ENCODE measurements around the gene SLC15A3. TPM values are rescaled to one million over a fixed set of nuclear protein-coding genes. Genes with fewer than 3 reads are reported as not detected.

SLC15A3 gene
- polyA plus RNA-seq, 3 donors, result 27.1 to 121 (median 35.0) TPM

DNA sequence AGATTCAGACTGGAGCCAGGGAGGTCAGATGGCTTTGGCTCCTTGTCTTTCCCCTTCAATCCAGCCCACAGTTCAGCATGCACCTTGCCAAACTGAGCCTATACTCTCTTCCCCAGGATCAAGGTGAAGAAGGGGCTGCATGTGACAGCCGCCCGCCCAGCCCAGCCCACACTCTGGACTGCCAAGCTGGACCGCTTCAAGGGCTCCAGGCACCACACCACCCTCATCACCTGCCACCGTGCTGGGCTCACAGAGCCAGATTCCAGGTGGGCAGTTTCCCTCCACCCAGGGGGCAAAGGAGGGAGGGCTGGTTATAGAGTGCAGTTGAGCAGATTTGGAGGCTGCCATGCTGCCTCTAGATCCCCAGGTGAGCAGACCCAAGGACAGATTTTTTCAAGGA is 21.6 kb downstream of the SLC15A3 start:
- Mint-ChIP-seq H3K27me3 (ENCODE audit: low read depth in 3 of 3) (peaks cover 43 to 53% (median 53%) of the 10 kb centered on the region in 3 donors), H3K27ac (no peak overlapping the region), H3K4me1 (peaks cover 2% of the 10 kb centered on the region), H3K9me3 (peaks cover 0 to 5% (median 0%) of the 10 kb centered on the region in 7 donors), H3K4me3 (peak overlapping the region in 1 of 2 donors; percentile 40), H3K36me3 (no peaks in the 10 kb centered on the region)
- no peaks in the 10 kb centered on the region for H3K79me2 ChIP-seq (ENCODE audit: insufficient read depth, low read length)
- H3K36me3 ChIP-seq (replicated peaks in 1 of 2; ENCODE audit: control insufficient read depth in 1 of 2, insufficient read depth in 2 of 2, low read length in 2 of 2), result no peaks in the 10 kb centered on the region
- H3K27ac ChIP-seq (ENCODE audit: low read depth in 1 of 2, low read length in 2 of 2), result no peak overlapping the region
- no peak overlapping the region for H3K9ac ChIP-seq (ENCODE audit: insufficient read depth, low read length, poor library complexity, severe bottlenecking)
- no CpG with 5 or more reads among the region's 4 CpGs for WGBS (ENCODE audit: insufficient coverage)
- peaks cover 0 to 3% of the 10 kb centered on the region in 2 donors for H3K9me3 ChIP-seq (replicated peaks in 1 of 2; ENCODE audit: control insufficient read depth in 1 of 2, insufficient read depth in 1 of 2, low read length in 2 of 2)
- TF ChIP-seq, protein P1, sequence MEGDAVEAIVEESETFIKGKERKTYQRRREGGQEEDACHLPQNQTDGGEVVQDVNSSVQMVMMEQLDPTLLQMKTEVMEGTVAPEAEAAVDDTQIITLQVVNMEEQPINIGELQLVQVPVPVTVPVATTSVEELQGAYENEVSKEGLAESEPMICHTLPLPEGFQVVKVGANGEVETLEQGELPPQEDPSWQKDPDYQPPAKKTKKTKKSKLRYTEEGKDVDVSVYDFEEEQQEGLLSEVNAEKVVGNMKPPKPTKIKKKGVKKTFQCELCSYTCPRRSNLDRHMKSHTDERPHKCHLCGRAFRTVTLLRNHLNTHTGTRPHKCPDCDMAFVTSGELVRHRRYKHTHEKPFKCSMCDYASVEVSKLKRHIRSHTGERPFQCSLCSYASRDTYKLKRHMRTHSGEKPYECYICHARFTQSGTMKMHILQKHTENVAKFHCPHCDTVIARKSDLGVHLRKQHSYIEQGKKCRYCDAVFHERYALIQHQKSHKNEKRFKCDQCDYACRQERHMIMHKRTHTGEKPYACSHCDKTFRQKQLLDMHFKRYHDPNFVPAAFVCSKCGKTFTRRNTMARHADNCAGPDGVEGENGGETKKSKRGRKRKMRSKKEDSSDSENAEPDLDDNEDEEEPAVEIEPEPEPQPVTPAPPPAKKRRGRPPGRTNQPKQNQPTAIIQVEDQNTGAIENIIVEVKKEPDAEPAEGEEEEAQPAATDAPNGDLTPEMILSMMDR (IDR thresholded peaks at IDR 0.05), result no peak
- H3K4me1 ChIP-seq (ENCODE audit: control insufficient read depth in 1 of 2, insufficient read depth in 2 of 2, low read length in 2 of 2), result peaks cover under 1% of the 10 kb centered on the region in 2 donors
- peaks cover 10 to 32% of the 10 kb centered on the region in 2 donors for H3K27me3 ChIP-seq (ENCODE audit: control insufficient read depth in 2 of 2, insufficient read depth in 2 of 2, low read length in 2 of 2)
- no peak for DNase-seq
- intact Hi-C loops (cut with micrococcal nuclease), result no loop called here
- no peak overlapping the region for H3K4me3 ChIP-seq (replicated peaks in 1 of 3; ENCODE audit: low read depth in 2 of 3, low read length in 3 of 3)
- H2AFZ ChIP-seq (ENCODE audit: insufficient read depth, low read depth, low read length, poor library complexity, severe bottlenecking), result no peak overlapping the region
- peaks cover 15% of the 10 kb centered on the region for H4K20me1 ChIP-seq (ENCODE audit: insufficient read depth, low read length)
- no peak overlapping the region for H3K4me2 ChIP-seq (replicated peaks; ENCODE audit: extremely low read depth, low read length, poor library complexity, severe bottlenecking)

DNA sequence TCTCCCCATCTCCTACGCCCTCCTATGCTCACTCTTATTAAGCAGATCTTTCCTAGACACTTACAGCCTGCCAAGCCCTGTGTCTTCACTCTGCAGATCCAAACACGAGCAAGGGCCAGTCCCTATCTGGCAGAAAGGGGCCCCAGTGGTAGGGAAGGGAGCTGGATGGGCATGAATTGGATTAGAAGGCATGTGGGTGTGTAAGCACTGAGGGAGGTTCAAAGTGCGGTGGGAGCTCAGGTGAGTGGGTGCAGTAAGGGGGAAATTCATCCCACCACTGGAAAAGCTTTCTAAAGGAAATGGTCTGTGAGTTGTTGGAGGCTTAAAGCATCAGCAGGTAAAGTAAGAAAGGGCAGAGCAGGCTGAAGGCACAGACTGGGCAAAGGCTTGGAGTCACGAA is 22.2 kb downstream of the SLC15A3 start:
- TF ChIP-seq, protein P1 (IDR thresholded peaks at IDR 0.05), result no peak
- H3K4me2 ChIP-seq (replicated peaks; ENCODE audit: extremely low read depth, low read length, poor library complexity, severe bottlenecking), result no peak overlapping the region
- H3K9ac ChIP-seq (ENCODE audit: insufficient read depth, low read length, poor library complexity, severe bottlenecking), result no peak overlapping the region
- H3K4me3 ChIP-seq (replicated peaks in 1 of 3; ENCODE audit: low read depth in 2 of 3, low read length in 3 of 3), result no peak overlapping the region
- 96% methylated on average over 2 of the region's 4 CpGs for WGBS (ENCODE audit: insufficient coverage)
- Mint-ChIP-seq H3K4me3 (peak overlapping the region in 1 of 2 donors; percentile 48), H3K27me3 (ENCODE audit: low read depth in 3 of 3) (peaks cover 50 to 59% (median 58%) of the 10 kb centered on the region in 3 donors), H3K9me3 (peaks cover 0 to 5% (median 4%) of the 10 kb centered on the region in 7 donors), H3K27ac (no peak overlapping the region), H3K4me1 (peaks cover 8% of the 10 kb centered on the region), H3K36me3 (no peaks in the 10 kb centered on the region)
- peaks cover 6 to 7% of the 10 kb centered on the region in 2 donors for H3K4me1 ChIP-seq (ENCODE audit: control insufficient read depth in 1 of 2, insufficient read depth in 2 of 2, low read length in 2 of 2)
- H2AFZ ChIP-seq (ENCODE audit: insufficient read depth, low read depth, low read length, poor library complexity, severe bottlenecking), result no peak overlapping the region
- no peaks in the 10 kb centered on the region for H3K36me3 ChIP-seq (replicated peaks in 1 of 2; ENCODE audit: control insufficient read depth in 1 of 2, insufficient read depth in 2 of 2, low read length in 2 of 2)
- intact Hi-C loops (cut with micrococcal nuclease), result no loop called here
- peaks cover 8% of the 10 kb centered on the region for H4K20me1 ChIP-seq (ENCODE audit: insufficient read depth, low read length)
- peaks cover 0 to 9% of the 10 kb centered on the region in 2 donors for H3K9me3 ChIP-seq (replicated peaks in 1 of 2; ENCODE audit: control insufficient read depth in 1 of 2, insufficient read depth in 1 of 2, low read length in 2 of 2)
- no peak for DNase-seq
- no peaks in the 10 kb centered on the region for H3K79me2 ChIP-seq (ENCODE audit: insufficient read depth, low read length)
- no peak overlapping the region for H3K27ac ChIP-seq (ENCODE audit: low read depth in 1 of 2, low read length in 2 of 2)
- peaks cover 17 to 38% of the 10 kb centered on the region in 2 donors for H3K27me3 ChIP-seq (ENCODE audit: control insufficient read depth in 2 of 2, insufficient read depth in 2 of 2, low read length in 2 of 2)

Data from CD14-positive monocyte (primary cell).